ENCODE results near the gene PRPF40A.

DNA sequence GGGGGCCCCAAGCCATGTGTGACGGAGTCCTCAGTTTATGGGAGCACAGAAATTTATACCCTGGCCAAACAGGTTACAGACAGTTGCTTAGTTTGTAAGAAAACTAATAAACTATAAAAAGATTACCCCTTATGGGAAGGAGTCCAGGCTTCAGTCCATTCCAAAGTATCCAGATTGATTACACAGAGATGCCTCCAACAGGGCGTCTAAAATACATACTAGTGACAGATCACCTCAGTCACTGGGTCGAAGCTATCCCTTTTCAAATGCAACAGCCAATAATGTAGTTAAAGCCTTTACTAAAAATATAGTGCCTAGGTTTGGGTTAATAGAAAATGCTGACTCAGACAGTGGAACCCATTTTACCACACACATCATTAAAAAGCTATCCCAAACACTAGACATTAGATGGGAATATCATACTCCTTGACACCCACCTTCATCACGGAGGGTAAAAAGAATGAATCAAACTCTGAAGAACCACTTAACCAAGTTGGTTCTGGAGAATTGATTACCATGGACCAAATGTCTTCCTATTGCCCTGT is 10.7 kb downstream of the PRPF40A start:
- TF ChIP-seq, protein P1, sequence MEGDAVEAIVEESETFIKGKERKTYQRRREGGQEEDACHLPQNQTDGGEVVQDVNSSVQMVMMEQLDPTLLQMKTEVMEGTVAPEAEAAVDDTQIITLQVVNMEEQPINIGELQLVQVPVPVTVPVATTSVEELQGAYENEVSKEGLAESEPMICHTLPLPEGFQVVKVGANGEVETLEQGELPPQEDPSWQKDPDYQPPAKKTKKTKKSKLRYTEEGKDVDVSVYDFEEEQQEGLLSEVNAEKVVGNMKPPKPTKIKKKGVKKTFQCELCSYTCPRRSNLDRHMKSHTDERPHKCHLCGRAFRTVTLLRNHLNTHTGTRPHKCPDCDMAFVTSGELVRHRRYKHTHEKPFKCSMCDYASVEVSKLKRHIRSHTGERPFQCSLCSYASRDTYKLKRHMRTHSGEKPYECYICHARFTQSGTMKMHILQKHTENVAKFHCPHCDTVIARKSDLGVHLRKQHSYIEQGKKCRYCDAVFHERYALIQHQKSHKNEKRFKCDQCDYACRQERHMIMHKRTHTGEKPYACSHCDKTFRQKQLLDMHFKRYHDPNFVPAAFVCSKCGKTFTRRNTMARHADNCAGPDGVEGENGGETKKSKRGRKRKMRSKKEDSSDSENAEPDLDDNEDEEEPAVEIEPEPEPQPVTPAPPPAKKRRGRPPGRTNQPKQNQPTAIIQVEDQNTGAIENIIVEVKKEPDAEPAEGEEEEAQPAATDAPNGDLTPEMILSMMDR (conservative IDR thresholded peaks at IDR 0.05 in 1 of 2, IDR thresholded peaks at IDR 0.05 in 1 of 2; ENCODE audit: extremely low read depth in 1 of 2, insufficient read depth in 1 of 2, low read depth in 1 of 2, low read length in 2 of 2) = no peak
- no peak for TF ChIP-seq EZH2 (IDR thresholded peaks at IDR 0.05; ENCODE audit: borderline replicate concordance, low read length)
